Type B pancreatic cell (in vitro differentiated cells): ENCODE data around the gene TWIST1. TPM values are rescaled to one million over a fixed set of nuclear protein-coding genes. Genes with fewer than 3 reads are reported as not detected.

Experiments used
- DNase-seq: peaks from one replicate; pipeline ENCODE4 v3.0.0; 2021; ENCODE audit warnings: mixed read lengths; ENCODE audit not compliant: unreplicated experiment; ENCODE audit errors: extremely low spot score
- H3K27ac Mint-ChIP-seq: 2 replicates; pipeline ENCODE4 v1.8.0; 2021; ENCODE audit warnings: mild to moderate bottlenecking, mixed read lengths
- H3K27me3 Mint-ChIP-seq: 2 replicates; pipeline ENCODE4 v1.8.0; 2021; ENCODE audit warnings: mixed read lengths
- H3K36me3 Mint-ChIP-seq: 2 replicates; pipeline ENCODE4 v1.8.0; 2021; ENCODE audit warnings: mixed read lengths
- H3K4me1 Mint-ChIP-seq: one replicate; pipeline ENCODE4 v1.8.0; 2021; ENCODE audit warnings: mixed read lengths; ENCODE audit not compliant: unreplicated experiment
- H3K4me3 Mint-ChIP-seq: 2 replicates; pipeline ENCODE4 v1.8.0; 2021; ENCODE audit warnings: mild to moderate bottlenecking, mixed read lengths
- H3K9me3 Mint-ChIP-seq: 2 replicates; pipeline ENCODE4 v1.8.0; 2021; ENCODE audit warnings: mixed read lengths
- CTCF ChIP-seq: fragments of 200-600 bp; sonication (generic); conservative IDR thresholded peaks from 2 replicates; pipeline ENCODE4 v1.5.0; 2021; ENCODE audit warnings: antibody characterized with exemption, mild to moderate bottlenecking
- total RNA-seq: library from RNA; stranded (reverse); gene quantifications from 2 replicates; pipeline ENCODE4 v1.2.1, GENCODE V29; 2021; ENCODE audit warnings: low replicate concordance

The TWIST1 gene
- total RNA-seq, 1 donor from 2014 or later = 121 TPM

DNA sequence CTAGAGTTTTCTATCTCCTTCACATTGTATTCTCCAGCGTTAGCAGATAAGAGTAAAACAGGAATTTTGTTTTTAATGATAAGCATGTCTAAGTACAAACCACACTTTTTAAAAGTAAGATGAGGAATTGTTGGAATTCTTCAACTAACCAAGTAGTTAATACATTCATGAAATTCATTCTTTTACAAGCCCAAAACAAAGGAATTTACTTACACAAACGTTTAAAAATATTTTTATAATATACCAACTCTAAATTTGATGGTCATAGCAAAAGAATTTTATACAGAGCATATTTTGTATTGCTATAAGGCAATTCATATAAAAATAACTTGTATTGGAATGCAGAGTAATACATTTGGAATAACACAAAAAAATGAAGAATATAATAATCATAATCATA is 51.3 kb downstream of the TWIST1 start:
- H3K36me3 Mint-ChIP-seq = no peaks in the 10 kb centered on the region
- H3K4me1 Mint-ChIP-seq = no peaks in the 10 kb centered on the region
- DNase-seq = no peak
- TF ChIP-seq CTCF = no peak
- no peaks in the 10 kb centered on the region for H3K27me3 Mint-ChIP-seq
- H3K9me3 Mint-ChIP-seq = peaks cover 7% of the 10 kb centered on the region
- H3K4me3 Mint-ChIP-seq = no peak overlapping the region
- H3K27ac Mint-ChIP-seq = no peak overlapping the region

Other genes starting within 250 kb of the TWIST1 start
- gene FERD3L, start 27.8 kb upstream of the TWIST1 start, total RNA-seq = not detected in 2 replicates